HEK293 (cell line): Measurements from ENCODE around the gene CIC.

ENCODE experiments used
- CTCF ChIA-PET: fragments of 350-600 bp; formaldehyde crosslinking; extraction: SDS; loops from one replicate; lab custom pipeline; 2021; ENCODE audit warnings: antibody characterized with exemption; lab: Yijun Ruan, JAX
- POLR2A ChIA-PET: fragments of 300-600 bp; formaldehyde crosslinking; extraction: SDS; loops from one replicate; lab custom pipeline; 2020; ENCODE audit warnings: antibody characterized with exemption, inconsistent platforms; lab: Yijun Ruan, JAX
- H3K27ac ChIP-seq: fragments of 200-500 bp; sonication (Bioruptor generic); 2 replicates; pipeline ENCODE4 v1.5.1; 2014; ENCODE audit warnings: low read depth, low read length, control low read depth, inconsistent platforms; ENCODE audit errors: extremely low read depth
- H3K36me3 ChIP-seq, 2 experiments: fragments of 200-500 bp in 1 of 2; sonication (Bioruptor generic) in 1 of 2; 1 replicate in 1 of 2; 2 replicates in 1 of 2; pipeline ENCODE4 v1.5.1; 2014 to 2017; ENCODE audit warnings: inconsistent platforms in 2 of 2, low read length in 2 of 2; ENCODE audit not compliant: control insufficient read depth in 2 of 2, insufficient read depth in 1 of 2
- H3K4me1 ChIP-seq: fragments of 200-500 bp; sonication (Bioruptor generic); 2 replicates; pipeline ENCODE4 v1.5.1; 2014; ENCODE audit warnings: mild to moderate bottlenecking, low read length, inconsistent platforms; ENCODE audit not compliant: control insufficient read depth, insufficient read depth
- H3K4me3 ChIP-seq: 2 replicates; pipeline ENCODE4 v1.5.1; 2011; ENCODE audit warnings: low read depth, mild to moderate bottlenecking, control low read depth, low read length, moderate library complexity
- H3K9me3 ChIP-seq: fragments of 200-500 bp; sonication (Bioruptor generic); 2 replicates; pipeline ENCODE4 v1.5.1; 2014; ENCODE audit warnings: low read depth, low read length, inconsistent platforms; ENCODE audit not compliant: control insufficient read depth, insufficient read depth
- BCL11B ChIP-seq: fragments of 450-650 bp; formaldehyde crosslinking; IDR thresholded peaks from 2 replicates; pipeline ENCODE4 v1.5.1; 2016; ENCODE audit warnings: low read depth, missing biosample characterization, missing genetic modification characterization
- EGR2 ChIP-seq: fragments of 450-650 bp; formaldehyde crosslinking; IDR thresholded peaks from 2 replicates; pipeline ENCODE4 v1.5.1; 2016; ENCODE audit warnings: low read depth, missing biosample characterization, missing genetic modification characterization
- GLIS2 ChIP-seq: fragments of 450-650 bp; formaldehyde crosslinking; IDR thresholded peaks from 2 replicates; pipeline ENCODE4 v1.5.1; 2016; ENCODE audit warnings: missing biosample characterization, missing genetic modification characterization
- KLF1 ChIP-seq: fragments of 450-650 bp; formaldehyde crosslinking; IDR thresholded peaks from 2 replicates; pipeline ENCODE4 v1.5.1; 2016; ENCODE audit warnings: missing biosample characterization, missing genetic modification characterization
- KLF8 ChIP-seq: fragments of 450-650 bp; formaldehyde crosslinking; IDR thresholded peaks from 2 replicates; pipeline ENCODE4 v1.5.1; 2016; ENCODE audit warnings: missing biosample characterization, missing genetic modification characterization
- REPIN1 ChIP-seq: fragments of 450-650 bp; formaldehyde crosslinking; IDR thresholded peaks from 2 replicates; pipeline ENCODE4 v1.5.1; 2017; ENCODE audit warnings: missing biosample characterization, missing genetic modification characterization, low read depth
- ZBTB7A ChIP-seq: fragments of 450-650 bp; formaldehyde crosslinking; IDR thresholded peaks from 2 replicates; pipeline ENCODE4 v1.5.1; 2016; ENCODE audit warnings: low read depth, missing biosample characterization, missing genetic modification characterization
- ZFHX2 ChIP-seq: fragments of 450-650 bp; formaldehyde crosslinking; conservative IDR thresholded peaks from 2 replicates; pipeline ENCODE4 v1.5.1; 2016; ENCODE audit warnings: missing biosample characterization, missing genetic modification characterization
- ZNF10 ChIP-seq: fragments of 450-650 bp; formaldehyde crosslinking; IDR thresholded peaks from 2 replicates; pipeline ENCODE4 v1.5.1; 2017; ENCODE audit warnings: missing biosample characterization, missing genetic modification characterization
- ZNF175 ChIP-seq: fragments of 450-650 bp; formaldehyde crosslinking; IDR thresholded peaks from 2 replicates; pipeline ENCODE4 v1.5.1; 2016; ENCODE audit warnings: missing biosample characterization, missing genetic modification characterization
- ZNF184 ChIP-seq: fragments of 450-650 bp; IDR thresholded peaks from 2 replicates; pipeline ENCODE4 v1.5.1; 2018; ENCODE audit warnings: missing biosample characterization, mild to moderate bottlenecking, missing genetic modification characterization
- ZNF211 ChIP-seq: fragments of 450-650 bp; formaldehyde crosslinking; IDR thresholded peaks from 2 replicates; pipeline ENCODE4 v1.5.1; 2016; ENCODE audit warnings: low read depth, missing biosample characterization, missing genetic modification characterization
- ZNF223 ChIP-seq: fragments of 450-650 bp; formaldehyde crosslinking; IDR thresholded peaks from 2 replicates; pipeline ENCODE4 v1.5.1; 2016; ENCODE audit warnings: missing biosample characterization, missing genetic modification characterization
- ZNF324 ChIP-seq: fragments of 450-650 bp; formaldehyde crosslinking; IDR thresholded peaks from 2 replicates; pipeline ENCODE4 v1.5.1; 2016; ENCODE audit warnings: missing biosample characterization, missing genetic modification characterization
- ZNF335 ChIP-seq: fragments of 450-650 bp; formaldehyde crosslinking; conservative IDR thresholded peaks from 2 replicates; pipeline ENCODE4 v1.5.1; 2016; ENCODE audit warnings: missing biosample characterization, missing genetic modification characterization
- ZNF423 ChIP-seq: fragments of 450-650 bp; formaldehyde crosslinking; IDR thresholded peaks from 2 replicates; pipeline ENCODE4 v1.5.1; 2016; ENCODE audit warnings: missing biosample characterization, missing genetic modification characterization
- ZNF514 ChIP-seq: fragments of 450-650 bp; formaldehyde crosslinking; IDR thresholded peaks from 2 replicates; pipeline ENCODE4 v1.5.1; 2016; ENCODE audit warnings: missing biosample characterization, missing genetic modification characterization
- ZNF521 ChIP-seq: fragments of 450-650 bp; formaldehyde crosslinking; IDR thresholded peaks from 2 replicates; pipeline ENCODE4 v1.5.1; 2017; ENCODE audit warnings: missing biosample characterization, mild to moderate bottlenecking, missing genetic modification characterization
- ZNF660 ChIP-seq: fragments of 450-650 bp; IDR thresholded peaks from 2 replicates; pipeline ENCODE4 v1.5.1; 2018; ENCODE audit warnings: missing biosample characterization, mild to moderate bottlenecking, missing genetic modification characterization
- ZNF670 ChIP-seq: fragments of 450-650 bp; formaldehyde crosslinking; IDR thresholded peaks from 2 replicates; pipeline ENCODE4 v1.5.1; 2016; ENCODE audit warnings: missing biosample characterization, missing genetic modification characterization, low read depth
- ZNF777 ChIP-seq: fragments of 450-650 bp; formaldehyde crosslinking; IDR thresholded peaks from 2 replicates; pipeline ENCODE4 v1.5.1; 2017; ENCODE audit warnings: missing biosample characterization, missing genetic modification characterization, borderline replicate concordance
- ZNF791 ChIP-seq: fragments of 450-650 bp; formaldehyde crosslinking; IDR thresholded peaks from 2 replicates; pipeline ENCODE4 v1.5.1; 2016; ENCODE audit warnings: missing biosample characterization, missing genetic modification characterization
- ZNF792 ChIP-seq: fragments of 450-650 bp; formaldehyde crosslinking; IDR thresholded peaks from 2 replicates; pipeline ENCODE4 v1.5.1; 2016; ENCODE audit warnings: missing biosample characterization, missing genetic modification characterization
- TF ChIP-seq, protein P1 (sequence below): fragments of 450-650 bp; formaldehyde crosslinking; IDR thresholded peaks from 2 replicates; pipeline ENCODE4 v1.5.1; 2017; ENCODE audit warnings: missing biosample characterization, missing genetic modification characterization
- TF ChIP-seq, protein P2 (sequence below): fragments of 450-650 bp; formaldehyde crosslinking; IDR thresholded peaks from 2 replicates; pipeline ENCODE4 v1.5.1; 2016; ENCODE audit warnings: missing biosample characterization, missing genetic modification characterization
- TF ChIP-seq, protein P3 (sequence below): fragments of 450-650 bp; formaldehyde crosslinking; IDR thresholded peaks from 2 replicates; pipeline ENCODE4 v1.5.1; 2016; ENCODE audit warnings: missing biosample characterization, missing genetic modification characterization, low read depth
- TF ChIP-seq, protein P4 (sequence below): fragments of 450-650 bp; formaldehyde crosslinking; optimal IDR thresholded peaks from 2 replicates; pipeline ENCODE3; 2016; ENCODE audit warnings: missing biosample characterization, mild to moderate bottlenecking, missing genetic modification characterization
- TF ChIP-seq, protein P5 (sequence below): fragments of 450-650 bp; formaldehyde crosslinking; IDR thresholded peaks from 2 replicates; pipeline ENCODE4 v1.5.1; 2016; ENCODE audit warnings: missing biosample characterization, missing genetic modification characterization

CIC gene

DNA sequence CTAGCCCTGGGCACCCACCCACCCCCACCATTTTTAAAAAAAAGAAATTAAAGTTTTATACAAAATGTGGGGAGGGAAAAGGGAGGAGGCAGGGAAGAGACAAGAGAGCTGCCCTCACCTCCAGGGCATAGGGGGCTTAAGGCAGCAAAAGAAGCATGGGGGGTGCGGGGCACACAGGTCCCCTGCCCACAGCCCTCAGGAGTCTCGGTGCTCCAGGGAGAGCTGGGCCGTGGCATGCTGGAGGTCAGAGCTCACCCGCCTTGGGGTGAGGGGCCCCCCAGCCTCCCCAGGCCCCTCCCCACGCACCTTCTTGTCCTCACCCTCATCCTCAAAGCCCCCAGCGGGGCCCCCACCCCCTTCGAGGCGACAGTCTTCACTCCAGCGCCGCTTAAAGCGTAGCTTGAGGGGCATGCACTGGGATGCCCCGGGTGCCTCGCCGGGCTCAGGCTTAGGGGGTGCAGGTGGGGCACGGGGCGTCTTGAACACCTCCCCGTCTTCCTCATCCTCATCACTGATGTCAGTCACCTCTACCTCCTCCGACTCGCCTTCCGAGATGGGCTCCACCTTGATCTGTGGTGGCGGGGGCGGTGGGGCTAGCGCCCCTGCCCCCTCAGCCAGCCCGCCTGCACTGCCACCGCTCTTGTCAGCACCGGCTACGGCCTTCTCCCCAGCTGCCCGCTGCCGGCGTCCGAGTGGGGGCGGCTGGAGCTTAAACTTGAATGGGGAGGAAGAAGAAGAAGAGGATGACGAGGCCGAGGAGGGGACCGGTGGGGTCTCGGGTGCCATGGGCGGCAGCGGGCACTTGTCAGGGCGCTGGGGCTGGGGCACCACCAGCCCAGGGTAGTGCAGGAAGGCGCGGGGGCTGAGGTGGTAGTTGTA lies 20.5 kb upstream of the CIC start (continued):
- TF ChIP-seq ZNF211 (tag by site-specific recombination) (no peak), ZNF791 (tag by site-specific recombination) (no peak), ZNF184 (tag by site-specific recombination) (no peak), ZNF670 (tag by site-specific recombination) (no peak), KLF8 (tag by site-specific recombination) (0 out of 2 replicates have a peak, but pooled peaks have one; percentile 6), ZNF324 (tag by site-specific recombination) (no peak), ZNF223 (no peak), ZNF777 (tag by site-specific recombination) (no peak), ZNF514 (tag by site-specific recombination) (no peak), ZNF175 (no peak)
- TF ChIP-seq, protein P1, sequence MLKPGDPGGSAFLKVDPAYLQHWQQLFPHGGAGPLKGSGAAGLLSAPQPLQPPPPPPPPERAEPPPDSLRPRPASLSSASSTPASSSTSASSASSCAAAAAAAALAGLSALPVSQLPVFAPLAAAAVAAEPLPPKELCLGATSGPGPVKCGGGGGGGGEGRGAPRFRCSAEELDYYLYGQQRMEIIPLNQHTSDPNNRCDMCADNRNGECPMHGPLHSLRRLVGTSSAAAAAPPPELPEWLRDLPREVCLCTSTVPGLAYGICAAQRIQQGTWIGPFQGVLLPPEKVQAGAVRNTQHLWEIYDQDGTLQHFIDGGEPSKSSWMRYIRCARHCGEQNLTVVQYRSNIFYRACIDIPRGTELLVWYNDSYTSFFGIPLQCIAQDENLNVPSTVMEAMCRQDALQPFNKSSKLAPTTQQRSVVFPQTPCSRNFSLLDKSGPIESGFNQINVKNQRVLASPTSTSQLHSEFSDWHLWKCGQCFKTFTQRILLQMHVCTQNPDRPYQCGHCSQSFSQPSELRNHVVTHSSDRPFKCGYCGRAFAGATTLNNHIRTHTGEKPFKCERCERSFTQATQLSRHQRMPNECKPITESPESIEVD (tag by site-specific recombination): no peak
- TF ChIP-seq, protein P2, sequence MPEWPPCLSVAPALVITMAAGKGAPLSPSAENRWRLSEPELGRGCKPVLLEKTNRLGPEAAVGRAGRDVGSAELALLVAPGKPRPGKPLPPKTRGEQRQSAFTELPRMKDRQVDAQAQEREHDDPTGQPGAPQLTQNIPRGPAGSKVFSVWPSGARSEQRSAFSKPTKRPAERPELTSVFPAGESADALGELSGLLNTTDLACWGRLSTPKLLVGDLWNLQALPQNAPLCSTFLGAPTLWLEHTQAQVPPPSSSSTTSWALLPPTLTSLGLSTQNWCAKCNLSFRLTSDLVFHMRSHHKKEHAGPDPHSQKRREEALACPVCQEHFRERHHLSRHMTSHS (tag by site-specific recombination): no peak

DNA sequence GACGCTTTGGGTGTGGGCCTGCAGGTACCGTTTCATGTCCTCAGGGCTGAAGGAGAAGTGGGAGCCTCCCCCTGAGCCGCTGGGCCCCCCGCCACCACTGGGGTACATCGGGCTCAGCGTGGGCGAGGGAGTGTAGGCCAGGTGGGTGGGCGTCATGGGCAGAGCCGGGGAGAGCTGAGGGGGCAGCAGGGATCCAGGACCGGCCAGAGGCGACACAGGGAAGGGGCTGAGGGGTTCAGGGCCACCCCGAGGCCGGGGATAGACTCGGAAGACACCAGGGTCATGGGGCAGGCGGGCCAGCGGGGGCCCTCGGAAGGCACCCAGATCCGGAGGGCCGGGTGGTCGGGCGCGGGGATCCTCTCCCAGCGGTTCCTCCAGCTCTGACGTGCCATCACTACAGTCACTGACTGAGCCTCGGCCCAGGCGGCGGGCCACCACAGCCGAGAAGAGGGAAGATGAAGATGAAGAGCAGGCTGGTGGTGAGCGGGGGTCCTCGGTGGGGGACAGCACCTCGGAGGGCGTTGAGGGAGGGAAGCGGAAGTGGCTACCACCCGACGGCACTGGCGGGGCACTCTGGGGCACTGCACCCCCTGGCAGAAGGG lies 19.8 kb upstream of the CIC start:
- Histone ChIP-seq H3K9me3 (no peaks in the 10 kb centered on the region), H3K36me3 (peaks cover 11 to 23% of the 10 kb centered on the region in 2 experiments; a peak in 2 of 3 replicates), H3K4me3 (no peak overlapping the region), H3K4me1 (peaks cover 26% of the 10 kb centered on the region), H3K27ac (no peak overlapping the region)
- CTCF ChIA-PET: interaction anchor here (0.9 to 11.8 kb wide), 3 partner anchors 29 to 47 kb away, joined by 3 to 276 read pairs (median 14); no protein-coding TSS in a partner anchor
- POLR2A ChIA-PET: interaction anchor here (13.9 kb wide), 1 partner anchor 30 kb away, joined by 242 read pairs; no protein-coding TSS in a partner anchor
- TF ChIP-seq EGR2 (tag by site-specific recombination) (peak; percentile 72), ZFHX2 (peak; percentile 90), ZNF10 (tag by site-specific recombination) (no peak), ZNF792 (tag by site-specific recombination) (no peak), ZBTB7A (tag by site-specific recombination) (peak; percentile 91), ZNF423 (no peak), KLF1 (tag by site-specific recombination) (no peak), REPIN1 (tag by site-specific recombination) (no peak), GLIS2 (tag by site-specific recombination) (peak; percentile 65), ZNF335 (tag by site-specific recombination) (no peak), ZNF660 (no peak), BCL11B (tag by site-specific recombination) (0 out of 2 replicates have a peak, but pooled peaks have one; percentile 7), ZNF521 (no peak)
- TF ChIP-seq, protein P3, sequence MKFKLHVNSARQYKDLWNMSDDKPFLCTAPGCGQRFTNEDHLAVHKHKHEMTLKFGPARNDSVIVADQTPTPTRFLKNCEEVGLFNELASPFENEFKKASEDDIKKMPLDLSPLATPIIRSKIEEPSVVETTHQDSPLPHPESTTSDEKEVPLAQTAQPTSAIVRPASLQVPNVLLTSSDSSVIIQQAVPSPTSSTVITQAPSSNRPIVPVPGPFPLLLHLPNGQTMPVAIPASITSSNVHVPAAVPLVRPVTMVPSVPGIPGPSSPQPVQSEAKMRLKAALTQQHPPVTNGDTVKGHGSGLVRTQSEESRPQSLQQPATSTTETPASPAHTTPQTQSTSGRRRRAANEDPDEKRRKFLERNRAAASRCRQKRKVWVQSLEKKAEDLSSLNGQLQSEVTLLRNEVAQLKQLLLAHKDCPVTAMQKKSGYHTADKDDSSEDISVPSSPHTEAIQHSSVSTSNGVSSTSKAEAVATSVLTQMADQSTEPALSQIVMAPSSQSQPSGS (tag by site-specific recombination): no peak
- TF ChIP-seq, protein P4, sequence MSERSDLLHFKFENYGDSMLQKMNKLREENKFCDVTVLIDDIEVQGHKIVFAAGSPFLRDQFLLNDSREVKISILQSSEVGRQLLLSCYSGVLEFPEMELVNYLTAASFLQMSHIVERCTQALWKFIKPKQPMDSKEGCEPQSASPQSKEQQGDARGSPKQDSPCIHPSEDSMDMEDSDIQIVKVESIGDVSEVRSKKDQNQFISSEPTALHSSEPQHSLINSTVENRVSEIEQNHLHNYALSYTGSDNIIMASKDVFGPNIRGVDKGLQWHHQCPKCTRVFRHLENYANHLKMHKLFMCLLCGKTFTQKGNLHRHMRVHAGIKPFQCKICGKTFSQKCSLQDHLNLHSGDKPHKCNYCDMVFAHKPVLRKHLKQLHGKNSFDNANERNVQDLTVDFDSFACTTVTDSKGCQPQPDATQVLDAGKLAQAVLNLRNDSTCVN (tag by site-specific recombination): no peak
- TF ChIP-seq, protein P5, sequence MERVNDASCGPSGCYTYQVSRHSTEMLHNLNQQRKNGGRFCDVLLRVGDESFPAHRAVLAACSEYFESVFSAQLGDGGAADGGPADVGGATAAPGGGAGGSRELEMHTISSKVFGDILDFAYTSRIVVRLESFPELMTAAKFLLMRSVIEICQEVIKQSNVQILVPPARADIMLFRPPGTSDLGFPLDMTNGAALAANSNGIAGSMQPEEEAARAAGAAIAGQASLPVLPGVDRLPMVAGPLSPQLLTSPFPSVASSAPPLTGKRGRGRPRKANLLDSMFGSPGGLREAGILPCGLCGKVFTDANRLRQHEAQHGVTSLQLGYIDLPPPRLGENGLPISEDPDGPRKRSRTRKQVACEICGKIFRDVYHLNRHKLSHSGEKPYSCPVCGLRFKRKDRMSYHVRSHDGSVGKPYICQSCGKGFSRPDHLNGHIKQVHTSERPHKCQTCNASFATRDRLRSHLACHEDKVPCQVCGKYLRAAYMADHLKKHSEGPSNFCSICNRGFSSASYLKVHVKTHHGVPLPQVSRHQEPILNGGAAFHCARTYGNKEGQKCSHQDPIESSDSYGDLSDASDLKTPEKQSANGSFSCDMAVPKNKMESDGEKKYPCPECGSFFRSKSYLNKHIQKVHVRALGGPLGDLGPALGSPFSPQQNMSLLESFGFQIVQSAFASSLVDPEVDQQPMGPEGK (tag by site-specific recombination): peak; percentile 7; the same call in 1 of the 2 replicates
